ENCODE results near the gene CNFN.

The CNFN gene

DNA sequence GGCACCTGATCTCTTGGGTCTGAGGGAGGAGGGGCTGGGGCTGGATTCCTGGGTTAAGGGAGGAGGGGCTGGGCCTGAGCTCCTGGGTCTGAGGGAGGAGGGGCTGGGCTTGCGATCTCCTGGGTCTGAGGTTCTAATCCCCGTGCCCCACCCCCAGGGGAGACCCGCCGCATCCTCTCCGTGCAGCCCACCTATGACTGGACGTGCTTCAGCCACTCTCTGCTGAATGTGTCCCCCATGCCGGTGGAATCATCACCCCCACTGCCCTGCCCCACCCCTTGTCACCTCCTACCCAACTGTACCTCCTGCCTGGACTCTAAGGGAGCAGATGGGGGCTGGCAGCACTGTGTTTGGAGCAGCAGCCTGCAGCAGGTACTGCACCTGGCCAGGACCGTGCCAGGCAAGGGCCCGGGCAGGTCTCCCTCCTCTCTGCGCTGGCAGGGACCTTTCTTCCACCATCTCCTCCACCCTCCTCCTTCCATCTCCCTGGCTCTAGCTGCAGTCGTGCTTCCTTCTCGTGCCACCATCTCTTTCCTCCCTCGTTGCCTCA, 27.1 kb downstream of the CNFN start:
- no peaks in the 10 kb centered on the region for H3K27me3 ChIP-seq (ENCODE audit: insufficient read depth, low read length)
- TF ChIP-seq, protein P1, sequence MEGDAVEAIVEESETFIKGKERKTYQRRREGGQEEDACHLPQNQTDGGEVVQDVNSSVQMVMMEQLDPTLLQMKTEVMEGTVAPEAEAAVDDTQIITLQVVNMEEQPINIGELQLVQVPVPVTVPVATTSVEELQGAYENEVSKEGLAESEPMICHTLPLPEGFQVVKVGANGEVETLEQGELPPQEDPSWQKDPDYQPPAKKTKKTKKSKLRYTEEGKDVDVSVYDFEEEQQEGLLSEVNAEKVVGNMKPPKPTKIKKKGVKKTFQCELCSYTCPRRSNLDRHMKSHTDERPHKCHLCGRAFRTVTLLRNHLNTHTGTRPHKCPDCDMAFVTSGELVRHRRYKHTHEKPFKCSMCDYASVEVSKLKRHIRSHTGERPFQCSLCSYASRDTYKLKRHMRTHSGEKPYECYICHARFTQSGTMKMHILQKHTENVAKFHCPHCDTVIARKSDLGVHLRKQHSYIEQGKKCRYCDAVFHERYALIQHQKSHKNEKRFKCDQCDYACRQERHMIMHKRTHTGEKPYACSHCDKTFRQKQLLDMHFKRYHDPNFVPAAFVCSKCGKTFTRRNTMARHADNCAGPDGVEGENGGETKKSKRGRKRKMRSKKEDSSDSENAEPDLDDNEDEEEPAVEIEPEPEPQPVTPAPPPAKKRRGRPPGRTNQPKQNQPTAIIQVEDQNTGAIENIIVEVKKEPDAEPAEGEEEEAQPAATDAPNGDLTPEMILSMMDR (IDR thresholded peaks at IDR 0.05; ENCODE audit: low read length) = no peak
- no peak for TF ChIP-seq EZH2 (IDR thresholded peaks at IDR 0.05; ENCODE audit: borderline replicate concordance, low read length)
- peaks cover 18% of the 10 kb centered on the region for H3K4me1 ChIP-seq (ENCODE audit: insufficient read depth, low read length, severe bottlenecking)
- H3K9ac ChIP-seq (ENCODE audit: low read length) = no peak overlapping the region
- no peaks in the 10 kb centered on the region for H3K9me2 ChIP-seq (ENCODE audit: low read depth, low read length)
- H3K4me2 ChIP-seq (ENCODE audit: low read length) = no peak overlapping the region
- H3K4me3 ChIP-seq (ENCODE audit: low read depth, low read length, poor library complexity, severe bottlenecking) = no peak overlapping the region
- H3F3A ChIP-seq (ENCODE audit: insufficient read depth, low read length) = no peaks in the 10 kb centered on the region
- H3K9me3 ChIP-seq (ENCODE audit: low read length) = peaks cover 12% of the 10 kb centered on the region
- H4K20me1 ChIP-seq (ENCODE audit: insufficient read depth, low read length) = no peaks in the 10 kb centered on the region
- peaks cover 19% of the 10 kb centered on the region for H3K36me3 ChIP-seq (ENCODE audit: insufficient read depth, low read length)
- no peak overlapping the region for H2AFZ ChIP-seq (ENCODE audit: low read length)
- no peaks in the 10 kb centered on the region for H3K79me2 ChIP-seq (ENCODE audit: insufficient read depth, low read length)
- H3K27ac ChIP-seq (ENCODE audit: low read depth, low read length, poor library complexity, severe bottlenecking) = peak overlapping the region; percentile 27

DNA sequence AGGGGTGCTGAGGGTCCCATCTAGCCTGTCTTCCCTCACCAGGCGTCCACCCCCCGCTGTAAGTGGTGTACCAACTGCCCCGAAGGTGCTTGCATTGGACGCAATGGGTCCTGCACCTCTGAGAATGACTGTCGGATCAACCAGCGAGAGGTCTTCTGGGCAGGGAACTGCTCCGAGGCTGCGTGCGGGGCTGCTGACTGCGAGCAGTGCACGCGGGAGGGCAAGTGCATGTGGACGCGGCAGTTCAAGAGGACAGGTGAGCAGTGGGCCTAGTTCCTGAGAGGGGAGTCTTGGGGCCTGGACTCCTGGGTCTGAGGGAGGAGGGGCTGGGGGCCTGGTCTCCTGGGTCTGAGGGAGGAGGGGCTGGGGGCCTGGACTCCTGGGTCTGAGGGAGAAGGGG, 27.8 kb downstream of the CNFN start:
- no peak overlapping the region for H3K4me3 ChIP-seq (ENCODE audit: low read depth, low read length, poor library complexity, severe bottlenecking)
- no peaks in the 10 kb centered on the region for H3K79me2 ChIP-seq (ENCODE audit: insufficient read depth, low read length)
- H3F3A ChIP-seq (ENCODE audit: insufficient read depth, low read length) = no peaks in the 10 kb centered on the region
- no peak overlapping the region for H3K4me2 ChIP-seq (ENCODE audit: low read length)
- TF ChIP-seq EZH2 (IDR thresholded peaks at IDR 0.05; ENCODE audit: borderline replicate concordance, low read length) = no peak
- TF ChIP-seq, protein P1 (IDR thresholded peaks at IDR 0.05; ENCODE audit: low read length) = no peak
- H3K27ac ChIP-seq (ENCODE audit: low read depth, low read length, poor library complexity, severe bottlenecking) = no peak overlapping the region
- no peaks in the 10 kb centered on the region for H3K9me2 ChIP-seq (ENCODE audit: low read depth, low read length)
- H3K27me3 ChIP-seq (ENCODE audit: insufficient read depth, low read length) = no peaks in the 10 kb centered on the region
- no peaks in the 10 kb centered on the region for H4K20me1 ChIP-seq (ENCODE audit: insufficient read depth, low read length)
- H3K9me3 ChIP-seq (ENCODE audit: low read length) = peaks cover 12% of the 10 kb centered on the region
- H2AFZ ChIP-seq (ENCODE audit: low read length) = no peak overlapping the region
- H3K9ac ChIP-seq (ENCODE audit: low read length) = no peak overlapping the region
- H3K36me3 ChIP-seq (ENCODE audit: insufficient read depth, low read length) = peaks cover 19% of the 10 kb centered on the region
- H3K4me1 ChIP-seq (ENCODE audit: insufficient read depth, low read length, severe bottlenecking) = peaks cover 18% of the 10 kb centered on the region

DNA sequence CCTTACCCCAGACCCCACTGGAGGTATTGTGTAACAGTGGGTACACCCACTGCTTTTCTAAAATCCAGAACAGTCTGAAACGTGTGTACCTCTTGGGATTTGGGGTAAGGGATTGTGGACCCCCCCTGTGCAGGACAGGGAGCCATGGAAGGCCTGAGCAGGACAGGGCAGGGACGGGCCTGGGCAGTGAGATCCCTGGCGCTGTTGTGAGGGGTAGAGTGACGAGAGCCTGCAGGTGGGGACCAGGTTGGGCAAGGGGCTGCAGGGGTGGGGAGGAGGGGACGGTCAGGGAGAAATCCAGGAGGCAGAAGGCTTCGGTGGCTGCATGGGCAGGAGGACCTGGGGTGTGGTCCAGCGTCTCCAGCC, 28.6 kb downstream of the CNFN start:
- H4K20me1 ChIP-seq (ENCODE audit: insufficient read depth, low read length) = no peaks in the 10 kb centered on the region
- H3K4me3 ChIP-seq (ENCODE audit: low read depth, low read length, poor library complexity, severe bottlenecking) = no peak overlapping the region
- H3K9me3 ChIP-seq (ENCODE audit: low read length) = peaks cover 12% of the 10 kb centered on the region
- H3K27me3 ChIP-seq (ENCODE audit: insufficient read depth, low read length) = no peaks in the 10 kb centered on the region
- no peak overlapping the region for H3K27ac ChIP-seq (ENCODE audit: low read depth, low read length, poor library complexity, severe bottlenecking)
- H3F3A ChIP-seq (ENCODE audit: insufficient read depth, low read length) = no peaks in the 10 kb centered on the region
- no peaks in the 10 kb centered on the region for H3K9me2 ChIP-seq (ENCODE audit: low read depth, low read length)
- TF ChIP-seq, protein P1 (IDR thresholded peaks at IDR 0.05; ENCODE audit: low read length) = no peak
- no peak for TF ChIP-seq EZH2 (IDR thresholded peaks at IDR 0.05; ENCODE audit: borderline replicate concordance, low read length)
- H3K79me2 ChIP-seq (ENCODE audit: insufficient read depth, low read length) = no peaks in the 10 kb centered on the region
- peaks cover 18% of the 10 kb centered on the region for H3K4me1 ChIP-seq (ENCODE audit: insufficient read depth, low read length, severe bottlenecking)
- H2AFZ ChIP-seq (ENCODE audit: low read length) = no peak overlapping the region
- H3K36me3 ChIP-seq (ENCODE audit: insufficient read depth, low read length) = peaks cover 19% of the 10 kb centered on the region
- no peak overlapping the region for H3K9ac ChIP-seq (ENCODE audit: low read length)
- no peak overlapping the region for H3K4me2 ChIP-seq (ENCODE audit: low read length)

All from OCI-LY1 (cell line).